ENCODE measurements around the gene DUS2.
"Not testable (repeated sequence)": the region's sequence is repeated elsewhere in the genome, so short reads cannot be mapped to it uniquely, and the experiment has no call there.

The DUS2 gene

DNA sequence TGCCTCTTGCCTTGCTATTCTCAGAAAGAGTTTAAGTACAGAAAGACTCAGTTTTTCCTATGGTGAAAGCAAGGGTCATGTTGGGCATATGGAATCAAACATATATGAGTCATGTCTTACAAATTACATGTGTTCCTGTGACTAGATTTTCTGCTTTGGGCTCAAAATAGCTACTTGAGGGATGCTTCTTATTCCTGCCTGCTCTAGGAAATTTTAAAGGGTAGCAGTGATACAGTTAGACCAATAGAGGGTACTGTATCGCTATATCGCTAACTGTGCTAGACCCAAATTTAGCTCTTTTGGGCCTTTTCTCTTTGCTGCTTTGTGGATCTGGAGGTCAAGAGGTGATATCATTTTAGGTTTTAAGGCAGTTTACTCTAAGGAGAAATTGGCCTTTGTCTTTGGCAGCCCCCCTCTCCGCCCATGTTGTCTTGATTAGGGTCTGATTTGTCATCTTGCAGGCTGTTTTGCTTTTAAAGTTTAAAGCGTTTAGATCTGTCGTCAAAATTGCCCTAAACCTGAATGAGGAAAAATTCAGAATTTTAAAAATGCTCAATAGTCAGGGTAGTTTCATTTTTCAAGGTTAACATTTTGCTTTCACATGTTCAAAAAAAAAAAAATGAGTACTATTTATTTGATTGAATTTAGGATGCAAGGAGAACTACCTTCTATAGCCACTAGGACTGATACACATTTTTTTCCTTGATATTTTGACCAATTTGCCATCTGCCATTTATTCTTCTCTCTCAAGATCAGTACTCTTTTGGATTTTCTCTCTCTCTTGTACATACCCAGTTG is 70.9 kb downstream of the DUS2 start:
- DNase-seq = no peak

DNA sequence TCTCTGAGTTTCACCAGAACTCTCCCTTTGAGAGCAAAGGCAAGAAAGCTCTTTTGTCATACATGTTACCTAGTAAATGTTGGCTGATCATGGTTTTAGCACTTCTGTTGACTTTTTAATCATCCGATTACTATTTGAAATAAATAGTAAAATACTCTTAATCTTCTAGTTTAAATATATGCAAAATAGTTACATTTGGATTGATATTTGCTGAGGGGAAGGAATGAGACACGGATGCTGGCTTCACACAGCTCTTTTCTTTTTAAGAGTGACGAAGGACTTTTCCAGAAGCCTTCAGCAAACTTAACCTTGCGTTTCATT is 71.5 kb downstream of the DUS2 start:
- no peak for DNase-seq

DNA sequence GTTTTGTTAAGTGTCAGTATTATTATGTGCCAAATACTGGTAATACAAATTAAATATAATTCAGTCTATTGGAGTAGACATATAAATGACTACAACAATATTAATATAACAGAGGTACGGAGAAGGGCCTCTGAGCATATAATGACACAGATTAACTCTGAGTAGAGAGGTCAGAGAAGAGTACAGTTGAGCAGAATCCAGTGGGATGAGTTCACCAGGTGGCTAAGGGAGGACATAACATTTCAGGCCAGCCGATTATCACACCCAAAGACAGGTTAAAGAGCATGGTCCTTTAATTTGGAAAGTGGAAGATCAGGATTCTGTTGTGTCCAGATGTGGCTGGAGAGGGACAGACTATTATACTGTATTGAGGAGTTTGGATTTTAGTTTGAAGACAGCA is 73.4 kb downstream of the DUS2 start:
- no peak for DNase-seq

DNA sequence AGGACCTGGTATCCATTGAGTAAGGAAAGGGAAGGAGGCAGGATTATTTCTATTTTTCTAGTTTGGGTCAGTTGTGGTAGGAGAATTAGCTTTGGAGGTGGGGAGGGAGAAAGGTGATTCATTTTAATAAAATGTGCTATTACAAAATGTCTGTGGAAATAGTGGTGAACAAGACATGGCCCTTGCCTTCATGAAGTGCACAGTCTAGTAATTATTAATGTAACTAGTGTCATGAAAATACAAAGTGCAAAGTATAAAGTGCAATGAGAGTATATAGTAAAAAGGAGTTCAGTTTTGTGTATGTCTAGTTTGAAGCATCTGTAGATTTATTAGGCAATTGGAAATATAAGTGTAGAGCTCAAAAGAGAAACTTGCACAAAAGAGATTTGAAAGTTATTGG is 74.0 kb downstream of the DUS2 start:
- DNase-seq = no peak

DNA sequence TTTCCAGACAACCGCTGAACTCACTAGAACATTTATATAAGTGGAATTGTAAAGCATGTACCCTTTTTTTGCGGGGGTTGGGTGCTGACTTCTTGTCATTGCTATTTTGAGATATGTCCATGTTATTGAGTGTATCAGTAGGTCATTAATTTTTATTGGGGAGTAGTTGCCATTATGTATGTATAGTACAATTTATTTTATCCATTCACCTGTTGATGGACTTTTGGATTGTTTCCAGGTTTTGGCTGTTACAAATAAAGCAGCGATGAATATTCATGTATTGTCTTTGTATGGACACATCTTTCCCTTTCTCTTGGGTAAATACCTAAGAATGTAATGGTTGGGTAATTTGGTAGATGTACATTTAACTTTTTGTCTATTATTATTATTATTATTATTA is 74.8 kb downstream of the DUS2 start:
- no peak for DNase-seq

DNA sequence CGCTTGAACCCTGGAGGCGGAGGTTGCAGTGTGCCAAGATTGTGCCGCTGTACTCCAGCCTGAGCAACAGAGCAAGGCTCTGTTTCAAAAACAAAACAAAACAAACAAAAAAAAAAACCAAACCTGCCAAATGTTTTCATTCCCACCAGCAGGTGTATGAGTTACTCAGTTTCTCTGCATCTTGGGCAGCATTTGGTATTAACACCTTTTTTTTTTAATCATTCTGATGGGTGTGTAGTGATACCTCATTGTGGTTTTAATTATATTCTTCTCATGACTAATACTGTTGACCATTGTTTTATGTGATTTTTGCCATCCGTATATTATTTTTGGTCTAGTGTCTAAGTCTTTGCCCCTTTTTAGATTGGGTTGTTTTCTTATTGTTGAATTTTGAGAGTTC is 77.4 kb downstream of the DUS2 start:
- no peak for DNase-seq

DNA sequence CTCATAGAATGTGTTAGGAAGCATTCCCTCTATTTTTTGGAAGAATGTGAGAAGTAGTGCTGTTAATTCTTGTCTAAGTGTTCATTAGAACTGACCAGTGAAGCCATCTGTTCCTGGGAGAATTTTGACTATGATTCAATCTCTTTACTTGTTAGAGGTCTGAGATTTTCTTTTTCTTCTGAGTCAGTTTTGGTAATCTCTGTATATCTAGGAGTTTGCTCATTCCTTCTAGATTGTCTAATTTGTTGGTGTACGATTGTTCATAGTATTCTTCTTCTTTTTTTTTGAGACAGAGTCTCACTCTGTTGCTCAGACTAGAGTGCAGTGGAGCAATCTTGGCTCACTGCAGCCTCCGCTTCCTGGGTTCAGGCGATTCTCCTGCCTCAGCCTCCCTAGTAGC is 82.5 kb downstream of the DUS2 start:
- no peak for DNase-seq

DNA sequence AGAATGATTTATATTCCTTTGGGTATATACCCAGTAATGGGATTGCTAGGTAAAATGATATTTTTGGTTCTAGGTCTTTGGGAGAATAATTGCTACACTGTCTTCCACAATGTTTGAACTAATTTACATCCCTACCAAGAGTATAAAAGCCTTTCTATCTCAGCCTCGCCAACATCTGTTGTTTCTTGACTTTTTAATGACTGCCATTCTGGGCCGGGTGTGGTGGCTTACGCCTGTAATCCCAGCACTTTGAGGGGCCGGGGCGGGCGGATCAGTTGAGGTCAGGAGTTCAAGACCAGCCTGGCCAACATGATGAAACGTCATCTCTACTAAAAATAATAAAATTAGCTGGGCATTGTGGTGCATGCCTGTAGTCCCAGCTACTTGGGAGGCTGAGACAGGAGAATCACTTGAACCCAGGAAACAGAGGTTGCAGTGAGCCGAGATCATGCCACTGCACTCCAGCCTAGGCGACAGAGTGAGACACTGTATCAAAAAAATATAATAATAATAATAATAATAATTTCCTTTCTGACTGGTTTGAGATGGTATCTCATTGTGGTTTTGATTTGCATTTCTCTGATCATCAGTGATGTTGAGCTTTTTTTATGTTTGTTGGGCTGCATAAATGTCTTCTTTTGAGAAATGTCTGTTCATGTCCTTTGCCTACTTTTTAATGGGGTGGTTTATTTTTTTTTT is 84.3 kb downstream of the DUS2 start:
- not testable (repeated sequence) for DNase-seq

DNA sequence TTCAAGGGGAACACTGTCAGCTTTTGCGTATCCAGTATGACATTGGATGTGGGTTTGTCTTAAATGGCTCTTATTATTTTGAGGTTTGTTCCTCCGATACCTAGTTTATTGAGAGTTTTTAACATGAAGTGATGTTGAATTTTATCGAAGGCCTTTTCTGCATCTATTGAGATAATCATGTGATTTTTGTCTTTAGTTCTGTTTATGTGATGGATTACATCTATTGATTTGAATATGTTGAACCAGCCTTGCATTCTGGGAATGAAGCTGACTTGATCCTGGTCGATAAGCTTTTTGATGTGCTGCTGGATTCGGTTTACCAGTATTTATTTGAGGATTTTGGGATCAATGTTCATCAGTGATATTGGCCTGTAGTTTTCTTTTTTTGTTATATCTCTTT is 86.1 kb downstream of the DUS2 start:
- not testable (repeated sequence) for DNase-seq

DNA sequence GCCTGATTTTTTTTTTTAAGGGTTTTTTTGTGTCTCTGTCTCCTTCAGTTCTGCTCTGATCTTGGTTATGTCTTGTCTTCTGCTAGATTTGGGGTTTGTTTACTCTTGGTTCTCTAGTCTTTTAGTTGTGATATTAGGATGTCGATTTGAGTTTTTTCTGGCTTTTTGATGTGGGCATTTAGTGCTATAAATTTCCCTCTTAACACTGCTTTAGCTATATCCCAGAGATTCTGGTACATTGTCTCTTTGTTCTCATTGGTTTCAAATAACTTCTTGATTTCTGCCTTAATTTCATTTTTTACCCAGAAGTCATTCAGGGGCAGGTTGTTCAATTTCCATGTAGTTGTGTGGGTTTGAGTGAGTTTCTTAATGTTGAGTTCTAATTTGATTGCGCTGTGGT is 87.5 kb downstream of the DUS2 start:
- DNase-seq = not testable (repeated sequence)

DNA sequence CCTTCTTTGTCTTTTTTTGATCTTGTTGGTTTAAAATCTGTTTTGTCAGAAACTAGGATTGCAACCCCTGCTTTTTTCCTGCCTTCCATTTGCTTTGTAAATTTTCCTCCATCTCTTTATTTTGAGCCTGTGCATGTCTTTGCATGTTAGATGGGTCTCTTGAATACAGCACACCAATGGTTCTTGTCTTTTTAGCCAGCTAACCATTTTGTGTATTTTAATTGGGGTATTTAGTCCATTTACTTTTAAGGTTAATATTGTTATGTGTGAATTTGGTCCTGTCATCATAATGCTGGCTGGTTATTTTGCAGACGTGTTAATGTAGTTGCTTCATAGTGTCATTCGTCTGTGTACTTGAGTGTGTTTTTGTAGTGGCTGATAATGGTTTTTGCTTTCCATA is 88.3 kb downstream of the DUS2 start:
- no peak for DNase-seq

DNA sequence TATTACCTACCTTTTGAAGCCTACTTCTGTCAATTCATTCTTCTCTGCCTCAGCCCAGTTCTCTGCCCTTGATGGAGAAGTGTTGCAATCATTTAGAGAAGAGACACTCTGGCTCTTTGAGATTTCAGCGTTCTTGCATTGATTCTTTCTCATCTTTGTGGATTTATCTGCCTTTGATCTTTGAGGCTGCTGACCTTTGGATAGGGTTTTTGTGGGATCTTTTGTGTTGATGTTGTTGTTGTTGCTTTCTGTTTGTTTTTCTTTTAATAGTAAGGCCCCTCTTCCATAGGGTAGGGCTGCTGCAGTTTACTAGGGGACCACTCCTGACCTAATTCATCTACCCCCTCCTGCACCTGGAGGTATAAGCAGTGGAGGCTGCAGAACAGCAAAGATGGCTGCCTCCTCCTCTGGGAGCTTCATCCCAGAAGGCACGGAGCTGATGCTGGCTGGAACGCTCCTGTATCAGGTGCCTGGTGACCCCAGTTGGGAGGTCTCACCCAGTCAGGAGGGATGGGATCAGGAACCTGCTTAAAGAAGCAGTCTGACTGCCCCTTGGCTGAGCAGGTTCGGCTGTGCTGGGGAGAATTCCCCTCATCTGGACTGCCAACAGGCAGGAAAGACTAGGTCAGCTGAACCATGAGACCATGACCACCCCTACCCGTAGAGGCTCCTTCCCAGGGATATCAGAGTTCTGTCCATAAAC is 90.1 kb downstream of the DUS2 start:
- DNase-seq = no peak

DNA sequence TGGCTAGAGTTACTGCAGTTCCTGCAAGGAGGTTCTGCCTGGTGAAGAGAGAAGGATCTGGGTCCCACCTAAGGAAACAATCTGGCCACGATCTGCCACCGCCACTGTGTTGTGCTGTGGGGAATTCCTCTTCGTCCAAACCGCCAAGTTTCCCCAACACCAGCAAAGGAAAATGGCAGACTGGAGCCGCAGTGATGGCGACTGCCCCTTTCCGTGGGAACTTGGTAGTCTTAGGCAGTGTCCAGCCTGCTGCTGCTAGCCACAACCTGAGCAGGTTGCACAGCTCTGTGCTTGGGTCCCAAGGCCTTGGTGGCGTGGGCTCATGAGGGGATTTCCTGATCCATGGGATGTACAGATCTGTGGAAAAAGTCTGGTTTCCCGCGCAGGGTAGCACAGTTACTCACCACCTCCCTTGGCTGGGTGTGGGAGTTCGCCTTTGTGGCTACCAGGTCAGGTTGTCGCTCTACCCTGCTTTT is 90.7 kb downstream of the DUS2 start:
- DNase-seq = no peak

DNA sequence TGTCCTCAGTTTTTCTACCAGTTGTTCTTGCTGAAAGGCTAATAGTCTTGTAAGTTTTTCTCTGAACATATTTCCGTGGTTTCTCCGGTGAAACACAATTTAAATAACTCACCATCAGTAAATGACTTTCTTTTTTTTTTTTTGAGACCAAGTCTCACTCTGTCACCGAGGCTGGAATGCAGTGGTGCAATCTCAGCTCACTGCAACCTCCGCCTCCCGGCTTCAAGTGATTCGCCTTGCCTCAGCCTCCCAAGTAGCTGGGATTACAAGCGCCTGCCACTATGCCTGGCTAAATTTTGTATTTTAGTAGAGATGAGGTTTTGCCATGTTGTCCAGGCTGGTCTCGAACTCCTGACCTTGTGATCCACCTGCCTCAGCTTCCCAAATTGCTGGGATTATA is 91.9 kb downstream of the DUS2 start:
- not testable (repeated sequence) for DNase-seq

DNA sequence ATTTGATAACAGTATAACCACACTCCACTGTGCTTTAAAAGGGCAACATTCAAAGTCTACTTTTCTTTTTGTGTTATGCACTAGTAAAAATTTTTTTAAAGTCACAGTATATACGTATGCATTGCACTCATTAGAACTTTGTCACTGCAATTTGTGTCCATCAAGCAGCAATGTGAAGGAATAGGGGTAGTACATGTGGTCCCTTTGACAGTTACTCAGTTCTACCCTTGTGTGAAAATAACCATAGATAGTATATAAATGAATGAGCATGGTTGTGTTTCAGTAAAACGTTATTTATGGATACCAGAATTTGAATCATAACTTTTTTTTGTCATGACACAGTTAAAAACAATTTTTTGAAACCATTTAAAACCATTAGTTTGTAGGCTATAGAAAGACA is 92.8 kb downstream of the DUS2 start:
- no peak for DNase-seq

DNA sequence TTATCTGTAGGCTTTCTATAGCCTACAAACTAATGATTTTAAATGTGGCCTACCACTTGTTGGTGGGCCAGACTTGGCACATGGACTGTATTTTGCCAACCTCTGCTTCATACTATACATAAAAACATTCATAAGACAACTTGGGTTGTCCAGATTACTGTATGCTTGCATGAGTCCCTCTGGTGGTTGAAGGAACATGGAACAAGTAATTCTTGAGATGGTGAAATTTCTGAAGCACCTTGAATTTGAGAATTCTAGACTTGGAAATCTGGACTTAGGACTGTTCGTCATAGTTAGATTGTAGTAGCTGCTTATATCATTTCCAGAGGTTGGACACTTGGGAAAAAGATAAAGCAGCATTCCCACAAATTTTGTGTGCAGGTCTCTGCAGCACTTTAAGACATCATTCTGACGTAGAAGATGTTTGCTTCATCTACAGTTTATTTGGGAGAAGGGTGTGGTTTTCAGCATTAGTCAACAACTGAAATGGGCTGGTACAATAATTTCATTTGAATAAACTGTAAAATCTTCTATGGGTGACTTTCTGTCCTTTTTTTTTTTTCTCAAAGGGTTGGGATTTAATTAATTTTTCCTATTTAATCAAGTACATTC is 93.3 kb downstream of the DUS2 start:
- DNase-seq = no peak

DNA sequence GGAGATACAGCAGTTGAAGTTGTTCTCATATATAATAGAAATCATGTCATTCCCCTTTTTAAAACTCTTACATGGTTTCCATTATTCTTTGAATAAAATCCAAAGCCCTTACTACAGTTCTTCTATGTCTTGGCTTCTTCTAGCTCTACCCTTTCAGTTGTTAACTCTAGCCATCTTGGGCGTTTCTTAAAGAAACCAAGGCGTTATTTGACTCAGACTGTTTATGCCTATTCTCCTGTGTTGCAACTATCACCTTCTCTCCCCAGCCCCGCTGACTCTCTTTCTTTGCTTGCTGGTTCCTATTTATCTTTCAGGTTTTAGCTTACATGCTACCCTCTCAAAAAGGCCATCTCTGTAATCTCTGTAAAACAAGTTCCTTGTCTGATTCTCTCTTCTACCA is 94.8 kb downstream of the DUS2 start:
- no peak for DNase-seq

DNA sequence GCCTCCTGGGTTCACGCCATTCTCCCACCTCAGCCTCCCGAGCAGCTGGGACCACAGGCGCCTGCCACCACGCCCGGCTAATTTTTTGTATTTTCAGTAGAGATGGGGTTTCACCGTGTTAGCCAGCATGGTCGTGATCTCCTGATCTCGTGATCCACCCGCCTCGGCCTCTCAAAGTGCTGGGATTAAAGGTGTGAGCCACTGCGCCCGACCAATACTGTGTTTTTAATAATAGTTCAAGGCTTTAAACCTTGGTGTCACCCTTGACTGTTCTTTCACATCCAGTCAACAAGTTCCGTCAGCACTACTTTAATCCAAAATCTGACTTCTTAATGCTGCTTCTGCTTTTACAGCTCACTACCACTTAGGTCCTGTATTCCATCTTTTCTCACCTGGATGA is 95.9 kb downstream of the DUS2 start:
- DNase-seq = not testable (repeated sequence)

DNA sequence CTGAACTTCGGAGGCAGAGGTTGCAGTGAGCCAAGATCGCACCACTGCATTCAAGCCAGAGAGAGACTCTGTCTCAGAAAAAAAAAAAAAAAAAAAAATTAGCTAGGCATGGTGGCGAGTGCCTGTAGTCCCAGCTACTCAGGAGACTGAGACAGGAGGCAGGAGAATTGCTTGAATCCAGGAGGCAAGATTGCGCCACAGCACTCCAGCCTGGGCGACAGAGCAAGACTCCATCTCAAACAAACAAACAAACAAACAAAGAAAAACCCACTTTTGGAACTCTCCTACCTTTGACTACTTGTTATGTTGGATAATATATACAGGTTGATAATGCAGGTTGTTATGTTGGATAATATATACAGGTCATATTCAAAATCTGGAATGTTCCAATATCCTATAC is 97.4 kb downstream of the DUS2 start:
- DNase-seq = not testable (repeated sequence)

DNA sequence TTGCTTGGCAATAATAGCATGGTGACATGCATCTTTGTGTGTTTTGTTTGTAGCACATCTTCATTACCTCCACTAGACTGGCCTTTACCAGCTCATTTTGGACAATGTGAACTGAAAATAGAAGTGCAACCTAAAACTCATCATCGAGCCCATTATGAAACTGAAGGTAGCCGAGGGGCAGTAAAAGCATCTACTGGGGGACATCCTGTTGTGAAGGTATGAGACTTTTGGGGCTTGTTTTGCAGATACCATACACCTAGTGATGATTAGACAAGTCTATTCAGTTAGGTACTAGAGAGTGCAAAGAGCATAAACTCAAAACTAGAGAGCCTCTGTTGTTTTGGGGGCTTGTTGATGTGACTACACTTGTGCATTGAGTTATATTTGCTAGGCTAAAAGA is 103.3 kb downstream of the DUS2 start:
- DNase-seq = no peak

DNA sequence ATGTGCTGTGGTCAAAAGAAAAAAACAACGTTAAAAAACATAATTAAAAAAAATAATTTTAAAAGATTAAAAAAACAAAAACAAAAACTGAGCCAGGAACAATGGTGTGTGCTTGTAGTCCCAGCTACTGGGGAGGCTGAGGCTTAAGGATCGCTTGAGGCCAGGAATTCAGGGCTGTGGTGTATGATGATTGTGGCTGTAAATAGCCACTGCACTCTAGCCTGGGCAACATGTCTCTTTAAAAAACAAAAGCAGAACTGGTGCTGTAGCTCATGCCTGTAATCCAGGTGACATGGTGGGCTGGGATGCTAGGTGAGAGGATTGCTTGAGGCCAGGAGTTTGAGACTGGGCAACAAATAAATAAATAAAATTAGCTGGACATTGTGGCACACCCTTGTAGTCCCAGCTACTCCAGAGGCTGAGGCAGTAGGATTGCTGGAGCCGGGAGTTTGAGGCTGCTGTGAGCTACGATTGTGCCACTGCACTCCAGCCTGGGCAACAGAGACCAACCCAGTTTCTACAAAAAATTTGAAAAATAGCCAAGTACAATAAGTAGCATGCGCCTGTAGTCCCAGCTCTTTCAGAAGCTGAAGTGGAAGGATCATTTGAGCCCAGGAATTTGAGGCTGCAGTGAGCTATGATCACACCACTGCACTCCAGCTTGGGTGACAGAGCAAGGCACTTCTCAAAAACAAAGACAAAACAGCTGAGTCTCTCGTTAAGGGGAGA is 105.7 kb downstream of the DUS2 start:
- DNase-seq = no peak

Measured in NCI-H524 treated with DMSO at 0.1 percent for 48 hours (cell line).